PC-3 (cell line): ENCODE measurements around the gene CSTF2T. TPM values are rescaled to one million over a fixed set of nuclear protein-coding genes. Genes with fewer than 3 reads are reported as not detected.

ENCODE experiments used
- ATAC-seq: fragments of 200-7000 bp; cut with Tn5 transposase; 2 replicates; pipeline ENCODE4 v1.9.1; 2020; ENCODE audit warnings: mild to moderate bottlenecking, moderate library complexity
- BruUV-seq: library from RNA; stranded (reverse); fragments of 400-500 nt; replicated peaks from 2 replicates; lab custom pipeline; 2021; lab: Mats Ljungman, UMichigan
- CTCF ChIA-PET: fragments of 300-600 bp; sonication (Branson Sonifier 250); formaldehyde crosslinking; loops from one replicate; lab custom pipeline; 2022; ENCODE audit warnings: antibody characterized with exemption; lab: Charles Lee
- POLR2A ChIA-PET: fragments of 300-600 bp; sonication (Branson Sonifier 250); formaldehyde crosslinking; loops from one replicate; lab custom pipeline; 2022; ENCODE audit warnings: antibody characterized with exemption; ENCODE audit not compliant: unreplicated experiment; lab: Charles Lee
- DNase-seq: peaks from one replicate; pipeline ENCODE4 v3.0.0-alpha.2; 2015
- H2AFZ ChIP-seq: fragments of 300-600 bp; sonication (generic); 2 replicates; pipeline ENCODE4 v1.6.0; 2016; ENCODE audit warnings: antibody characterized with exemption, low read length
- H3F3A ChIP-seq: fragments of 300-600 bp; sonication (generic); one replicate; pipeline ENCODE4 v1.6.0; 2017; ENCODE audit warnings: antibody characterized with exemption, low read length, control low read depth, mild to moderate bottlenecking; ENCODE audit not compliant: unreplicated experiment
- H3K27ac ChIP-seq: fragments of 300-600 bp; sonication (generic); 2 replicates; pipeline ENCODE4 v1.5.1; 2016; ENCODE audit warnings: mild to moderate bottlenecking, low read length
- H3K27me3 ChIP-seq: fragments of 300-600 bp; sonication (generic); 2 replicates; pipeline ENCODE4 v1.6.1; 2016; ENCODE audit warnings: low read length, mixed read lengths
- H3K36me3 ChIP-seq: fragments of 300-600 bp; sonication (generic); 2 replicates; pipeline ENCODE4 v1.6.1; 2016; ENCODE audit warnings: low read depth, mixed run types, low read length, mixed read lengths
- H3K4me1 ChIP-seq: fragments of 300-600 bp; sonication (generic); 2 replicates; pipeline ENCODE4 v1.5.1; 2016; ENCODE audit warnings: low read length; ENCODE audit not compliant: insufficient read depth
- H3K4me2 ChIP-seq: fragments of 300-600 bp; sonication (generic); 2 replicates; pipeline ENCODE4 v1.6.0; 2016; ENCODE audit warnings: low read length
- H3K4me3 ChIP-seq: fragments of 300-600 bp; sonication (generic); 2 replicates; pipeline ENCODE4 v1.5.1; 2016; ENCODE audit warnings: mild to moderate bottlenecking, low read length, mixed read lengths
- H3K79me2 ChIP-seq: fragments of 300-600 bp; sonication (generic); 2 replicates; pipeline ENCODE4 v1.6.1; 2017; ENCODE audit warnings: low read length, mixed read lengths
- H3K9ac ChIP-seq: fragments of 300-600 bp; sonication (generic); 2 replicates; pipeline ENCODE4 v1.6.0; 2016; ENCODE audit warnings: mild to moderate bottlenecking, low read length
- H3K9me2 ChIP-seq: fragments of 300-600 bp; sonication (generic); replicated peaks from 2 replicates; pipeline ENCODE4 v1.6.1; 2016; ENCODE audit warnings: mixed run types, low read length, mixed read lengths
- H3K9me3 ChIP-seq: fragments of 300-600 bp; sonication (generic); 2 replicates; pipeline ENCODE4 v1.6.1; 2016; ENCODE audit warnings: low read length, mixed read lengths
- H4K20me1 ChIP-seq: fragments of 300-600 bp; sonication (generic); 2 replicates; pipeline ENCODE4 v1.6.1; 2016; ENCODE audit warnings: low read length, mixed read lengths
- CTCF ChIP-seq: fragments of 300-600 bp; sonication (generic); conservative IDR thresholded peaks from 2 replicates; pipeline ENCODE4 v1.5.1; 2017; ENCODE audit warnings: antibody characterized with exemption, low read depth, mild to moderate bottlenecking, low read length
- EZH2 ChIP-seq: fragments of 300-600 bp; sonication (generic); IDR thresholded peaks from one replicate; pipeline ENCODE4 v1.6.1; 2017; ENCODE audit warnings: antibody characterized with exemption, mild to moderate bottlenecking, low read length; ENCODE audit not compliant: unreplicated experiment
- EZH2phosphoT487 ChIP-seq: fragments of 300-600 bp; sonication (generic); IDR thresholded peaks from 2 replicates; pipeline ENCODE4 v1.6.1; 2018; ENCODE audit warnings: mild to moderate bottlenecking, antibody characterized with exemption, low read length, borderline replicate concordance
- intact Hi-C: fragments of 100-400 bp; cut with micrococcal nuclease; formaldehyde crosslinking; loops from 2 replicates; pipeline ENCODE4 v1.9.0; 2023
- total RNA-seq: library from RNA; depleted of rRNA; stranded (reverse); fragments of >200 nt; gene quantifications from 2 replicates; pipeline ENCODE4 v1.2.3, GENCODE V29; 2014

The CSTF2T gene
- total RNA-seq, 1 experiment from 2014 or later, result 45.2 TPM

GRCh38 chr10:51679841-51680240 is 19.6 kb downstream of the CSTF2T start:
- no peaks in the 10 kb centered on the region for H3K9me2 ChIP-seq
- no peaks in the 10 kb centered on the region for H4K20me1 ChIP-seq
- no peaks in the 10 kb centered on the region for H3K9me3 ChIP-seq
- TF ChIP-seq EZH2 (no peak), CTCF (no peak), EZH2phosphoT487 (no peak)
- DNase-seq, result no peak
- no peaks in the 10 kb centered on the region for H3K36me3 ChIP-seq
- H3K4me2 ChIP-seq, result no peak overlapping the region
- no peak overlapping the region for H2AFZ ChIP-seq
- no peak overlapping the region for H3K27ac ChIP-seq
- no peak for ATAC-seq
- H3K9ac ChIP-seq, result no peak overlapping the region
- ChIA-PET CTCF (no interaction called here), POLR2A (no interaction called here)
- no peaks in the 10 kb centered on the region for H3K27me3 ChIP-seq
- H3F3A ChIP-seq, result no peaks in the 10 kb centered on the region
- H3K4me1 ChIP-seq, result peaks cover 32% of the 10 kb centered on the region
- BruUV-seq, result no TSS peak
- intact Hi-C loops, result loop anchor here (5.0 kb wide), 2 partner anchors 133 to 213 kb away; no protein-coding TSS in a partner anchor
- H3K79me2 ChIP-seq, result no peaks in the 10 kb centered on the region
- H3K4me3 ChIP-seq, result no peak overlapping the region

- Histone ChIP-seq H3K4me2 (peak overlapping the region; percentile 15), H3K9me2 (no peaks in the 10 kb centered on the region), H3K4me1 (peaks cover 17% of the 10 kb centered on the region), H4K20me1 (no peaks in the 10 kb centered on the region), H3K36me3 (no peaks in the 10 kb centered on the region), H3K4me3 (no peak overlapping the region), H3K27me3 (no peaks in the 10 kb centered on the region), H3K27ac (no peak overlapping the region), H3K9ac (no peak overlapping the region), H3K9me3 (0 out of 2 replicates have a peak, but pooled peaks cover 3% of the 10 kb centered on the region), H2AFZ (no peak overlapping the region), H3F3A (no peaks in the 10 kb centered on the region), H3K79me2 (no peaks in the 10 kb centered on the region)
- intact Hi-C loops, result no loop called here
- BruUV-seq, result no TSS peak
- ChIA-PET POLR2A (no interaction called here), CTCF (no interaction called here)
- DNase-seq (peak; percentile 99), ATAC-seq (peak; percentile 99)
- no peak for TF ChIP-seq CTCF
- TF ChIP-seq EZH2phosphoT487, result no peak
- TF ChIP-seq EZH2, result no peak
Measured at GRCh38 chr10:51675088-51675487, 24.3 kb downstream of the CSTF2T start.

GRCh38 chr10:51672039-51672535 is 27.3 kb downstream of the CSTF2T start:
- Histone ChIP-seq H3K9me2 (no peaks in the 10 kb centered on the region), H3K27ac (no peak overlapping the region), H3K27me3 (no peaks in the 10 kb centered on the region), H3F3A (no peaks in the 10 kb centered on the region), H3K36me3 (no peaks in the 10 kb centered on the region), H3K4me3 (no peak overlapping the region), H3K4me2 (no peak overlapping the region), H2AFZ (no peak overlapping the region), H4K20me1 (no peaks in the 10 kb centered on the region), H3K4me1 (peaks cover 30% of the 10 kb centered on the region), H3K9me3 (0 out of 2 replicates have a peak, but pooled peaks cover 3% of the 10 kb centered on the region), H3K9ac (no peak overlapping the region), H3K79me2 (no peaks in the 10 kb centered on the region)
- BruUV-seq, result no TSS peak
- ATAC-seq (no peak), DNase-seq (no peak)
- ChIA-PET CTCF (no interaction called here), POLR2A (no interaction called here)
- no peak for TF ChIP-seq EZH2
- no peak for TF ChIP-seq CTCF
- TF ChIP-seq EZH2phosphoT487, result no peak
- intact Hi-C loops, result no loop called here
